Right lobe of liver (tissue), 4 donors: ENCODE results near the gene KLF5.

ENCODE experiments used
- POLR2A ChIP-seq: fragments of 450-650 bp; IDR thresholded peaks from one replicate; pipeline ENCODE4 v1.6.1; 2017; ENCODE audit warnings: antibody characterized with exemption, mild to moderate bottlenecking
- TF ChIP-seq, protein P1 (sequence below), 4 donors: fragments of 200-600 bp in 3 of 4; fragments of 450-650 bp in 1 of 4; IDR thresholded peaks; one replicate each; pipeline versions ENCODE4 v1.5.1 to v1.8.0; 2016 to 2022; ENCODE audit warnings: antibody characterized with exemption in 4 of 4, mild to moderate bottlenecking in 2 of 4
- donor health status: DM: no; HTN: no; CAD: no.
- donor health status: DM: no; HTN: no; CAD: no.
- donor health status: DM: no; HTN: yes; CAD: no.

- TF ChIP-seq, protein P1, sequence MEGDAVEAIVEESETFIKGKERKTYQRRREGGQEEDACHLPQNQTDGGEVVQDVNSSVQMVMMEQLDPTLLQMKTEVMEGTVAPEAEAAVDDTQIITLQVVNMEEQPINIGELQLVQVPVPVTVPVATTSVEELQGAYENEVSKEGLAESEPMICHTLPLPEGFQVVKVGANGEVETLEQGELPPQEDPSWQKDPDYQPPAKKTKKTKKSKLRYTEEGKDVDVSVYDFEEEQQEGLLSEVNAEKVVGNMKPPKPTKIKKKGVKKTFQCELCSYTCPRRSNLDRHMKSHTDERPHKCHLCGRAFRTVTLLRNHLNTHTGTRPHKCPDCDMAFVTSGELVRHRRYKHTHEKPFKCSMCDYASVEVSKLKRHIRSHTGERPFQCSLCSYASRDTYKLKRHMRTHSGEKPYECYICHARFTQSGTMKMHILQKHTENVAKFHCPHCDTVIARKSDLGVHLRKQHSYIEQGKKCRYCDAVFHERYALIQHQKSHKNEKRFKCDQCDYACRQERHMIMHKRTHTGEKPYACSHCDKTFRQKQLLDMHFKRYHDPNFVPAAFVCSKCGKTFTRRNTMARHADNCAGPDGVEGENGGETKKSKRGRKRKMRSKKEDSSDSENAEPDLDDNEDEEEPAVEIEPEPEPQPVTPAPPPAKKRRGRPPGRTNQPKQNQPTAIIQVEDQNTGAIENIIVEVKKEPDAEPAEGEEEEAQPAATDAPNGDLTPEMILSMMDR (IDR thresholded peaks at IDR 0.05) = no peak
- TF ChIP-seq POLR2A = no peak
Measured at GRCh38 chr13:73092829-73093228, 34.0 kb downstream of the KLF5 start.
